GM21786 (cell line): ENCODE results near the gene MYL6B.
"Not testable (repeated sequence)": the region's sequence is repeated elsewhere in the genome, so short reads cannot be mapped to it uniquely, and the experiment has no call there.

Experiments
- ATAC-seq: cut with Tn5 transposase; IDR thresholded peaks from one replicate; pipeline ENCODE4 v1.9.1; 2021; ENCODE audit not compliant: unreplicated experiment

The MYL6B gene

DNA sequence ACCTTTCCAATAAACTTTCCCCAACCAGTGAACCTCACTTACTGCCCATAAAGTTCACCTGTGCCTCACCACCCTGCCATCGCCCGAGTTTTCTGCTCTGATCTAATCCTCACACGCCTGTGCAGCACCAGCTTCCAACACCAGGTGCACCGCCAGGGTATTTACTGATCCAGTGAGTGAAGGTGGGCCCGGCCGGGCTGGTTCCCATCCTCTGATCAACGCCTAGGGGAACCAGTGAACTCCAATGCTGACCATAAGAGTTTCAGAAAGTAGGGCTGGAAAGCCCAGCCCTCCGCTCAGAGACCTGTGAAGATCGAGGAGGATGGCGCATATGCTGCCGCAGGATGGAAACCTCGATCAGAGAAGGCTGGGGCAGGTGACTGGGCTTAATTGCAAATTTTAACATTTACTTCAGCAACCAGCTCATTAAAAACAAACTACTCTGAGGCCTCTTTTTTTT, 685 bp upstream of the MYL6B start:
- ATAC-seq: no peak

DNA sequence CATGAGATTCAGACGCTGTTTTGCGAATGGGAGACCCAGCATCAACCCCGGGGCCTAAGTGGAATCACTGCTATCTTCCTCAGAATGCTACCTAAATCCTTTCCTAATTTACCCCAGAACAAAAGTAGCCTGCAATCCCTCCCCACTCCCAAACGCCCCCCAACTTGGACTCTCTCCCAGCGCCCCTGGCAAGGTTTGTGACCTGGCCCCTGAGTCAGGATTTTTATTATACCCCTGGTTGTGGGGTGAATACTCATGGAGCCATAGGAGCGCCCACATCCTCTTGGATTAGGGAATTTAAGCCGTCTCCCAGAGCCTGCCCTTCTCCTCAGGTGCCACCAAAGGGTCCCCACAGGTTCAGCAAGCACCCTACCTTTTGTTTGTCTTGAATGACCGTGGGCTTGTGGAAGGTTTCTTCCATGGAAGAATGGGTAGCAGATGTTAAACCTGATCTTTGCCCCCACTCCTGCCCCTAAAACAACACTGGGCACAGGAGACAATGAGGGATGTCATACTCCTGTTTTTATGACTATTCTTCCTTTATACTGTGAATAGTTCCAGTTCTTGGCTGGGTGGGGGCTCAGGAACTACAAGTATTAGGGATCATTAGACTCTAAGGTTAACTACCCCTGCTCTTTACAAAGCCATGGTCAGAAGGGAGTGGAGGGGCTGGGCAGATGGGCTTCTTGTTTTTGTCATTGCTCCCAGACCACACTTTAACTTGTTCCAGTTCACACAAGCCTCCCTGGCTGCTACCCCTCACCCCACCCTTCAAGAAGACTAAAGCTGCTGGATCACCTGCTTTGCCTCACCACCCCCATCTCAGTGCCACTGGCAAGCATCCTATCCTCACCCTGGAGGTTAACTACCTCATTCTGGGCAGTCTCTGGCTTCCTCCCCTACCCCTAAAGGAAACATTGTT, 630 bp downstream of the MYL6B start:
- no peak for ATAC-seq

DNA sequence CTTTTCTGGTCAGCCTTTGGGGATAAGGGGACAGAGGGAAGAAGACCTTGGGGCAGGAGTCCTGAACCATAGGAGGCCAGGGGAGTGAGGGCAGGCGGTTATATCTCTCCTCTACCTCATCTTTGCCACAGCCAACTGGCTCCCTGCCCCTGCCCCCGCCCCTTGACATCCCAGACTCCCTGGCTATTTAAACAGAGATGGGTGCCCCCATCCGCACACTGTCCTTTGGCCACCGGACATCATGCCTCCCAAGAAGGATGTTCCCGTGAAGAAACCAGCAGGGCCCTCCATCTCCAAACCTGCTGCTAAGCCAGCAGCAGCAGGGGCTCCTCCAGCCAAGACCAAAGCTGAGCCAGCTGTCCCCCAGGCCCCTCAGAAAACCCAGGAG, 1.3 kb downstream of the MYL6B start:
- ATAC-seq: no peak

GRCh38 chr12:56154246-56154771, 1.9 kb downstream of the MYL6B start:
- ATAC-seq: no peak

DNA sequence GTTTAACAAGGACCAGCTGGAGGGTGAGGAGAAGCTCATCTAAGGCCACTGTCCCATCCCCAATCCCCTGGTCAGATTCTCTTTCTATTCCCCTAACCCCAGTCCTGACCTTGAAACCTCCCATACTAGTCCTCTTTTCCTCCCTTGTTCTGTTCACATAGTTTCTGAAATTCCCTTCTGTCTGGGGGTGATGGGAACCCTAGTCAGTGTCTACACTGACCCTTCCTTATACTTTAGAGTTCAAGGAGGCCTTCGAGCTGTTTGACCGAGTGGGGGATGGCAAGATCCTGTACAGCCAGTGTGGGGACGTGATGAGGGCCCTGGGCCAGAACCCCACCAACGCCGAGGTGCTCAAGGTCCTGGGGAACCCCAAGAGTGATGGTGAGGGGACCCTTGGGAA, 2.4 kb downstream of the MYL6B start:
- no peak for ATAC-seq

DNA sequence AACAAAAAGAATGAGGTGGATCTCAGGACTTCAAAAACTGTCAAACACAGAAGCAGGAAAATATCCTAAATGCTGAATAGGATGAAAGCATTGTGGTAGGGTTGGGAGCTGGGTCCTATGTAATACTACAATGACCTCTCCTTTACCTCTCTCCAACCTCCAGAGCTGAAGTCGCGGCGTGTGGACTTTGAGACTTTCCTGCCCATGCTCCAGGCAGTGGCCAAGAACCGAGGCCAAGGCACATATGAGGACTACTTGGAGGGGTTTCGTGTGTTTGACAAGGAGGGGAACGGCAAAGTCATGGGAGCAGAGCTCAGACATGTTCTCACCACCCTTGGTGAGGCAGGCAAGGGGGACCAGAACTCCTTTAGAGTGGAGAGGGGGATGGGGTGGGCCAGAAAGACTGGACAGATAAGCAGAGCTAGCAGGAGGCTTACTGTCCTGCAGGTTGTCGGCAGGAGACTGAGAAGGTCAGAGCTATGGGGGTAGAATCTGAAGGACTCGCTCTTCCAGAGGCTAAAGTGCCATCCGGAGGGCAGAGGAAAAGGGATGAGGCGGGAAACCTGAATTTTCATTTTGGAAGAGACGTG, 3.0 kb downstream of the MYL6B start:
- no peak for ATAC-seq

DNA sequence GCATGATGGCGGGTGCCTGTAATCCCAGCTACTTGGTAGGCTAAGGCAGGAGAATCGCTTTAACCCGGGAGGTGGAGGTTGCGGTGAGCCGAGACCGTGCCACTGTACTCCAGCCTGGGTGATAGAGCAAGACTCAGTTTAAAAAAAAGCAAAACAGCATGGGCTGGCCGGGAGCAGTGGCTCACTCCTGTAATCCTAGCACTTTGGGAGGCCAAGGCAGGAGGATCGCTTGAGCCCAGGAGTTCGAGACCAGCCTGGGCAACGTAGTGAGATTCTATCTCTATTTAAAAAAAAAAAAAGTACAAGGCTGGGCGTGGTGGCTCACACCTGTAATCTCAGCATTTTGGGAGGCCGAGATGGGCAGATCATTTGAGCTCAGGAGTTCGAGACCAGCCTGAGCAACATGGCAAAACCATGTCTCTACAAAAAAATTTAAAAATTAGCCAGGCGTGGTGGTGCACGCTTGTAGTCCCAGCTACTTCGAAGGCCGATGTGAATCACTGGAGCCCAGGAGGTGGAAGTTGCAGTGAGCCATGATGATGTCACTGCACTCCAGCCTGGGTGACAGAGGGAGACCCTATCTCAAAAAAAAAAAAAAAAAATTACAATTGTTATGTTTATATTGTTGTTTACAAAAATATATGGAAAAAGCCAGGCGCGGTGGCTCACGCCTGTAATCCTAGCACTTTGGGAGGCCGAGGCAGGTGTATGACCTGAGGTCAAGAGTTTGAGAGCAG, 4.2 kb downstream of the MYL6B start:
- not testable (repeated sequence) for ATAC-seq

GRCh38 chr12:56157201-56158028, 5.0 kb downstream of the MYL6B start:
- ATAC-seq: peak; percentile 31

DNA sequence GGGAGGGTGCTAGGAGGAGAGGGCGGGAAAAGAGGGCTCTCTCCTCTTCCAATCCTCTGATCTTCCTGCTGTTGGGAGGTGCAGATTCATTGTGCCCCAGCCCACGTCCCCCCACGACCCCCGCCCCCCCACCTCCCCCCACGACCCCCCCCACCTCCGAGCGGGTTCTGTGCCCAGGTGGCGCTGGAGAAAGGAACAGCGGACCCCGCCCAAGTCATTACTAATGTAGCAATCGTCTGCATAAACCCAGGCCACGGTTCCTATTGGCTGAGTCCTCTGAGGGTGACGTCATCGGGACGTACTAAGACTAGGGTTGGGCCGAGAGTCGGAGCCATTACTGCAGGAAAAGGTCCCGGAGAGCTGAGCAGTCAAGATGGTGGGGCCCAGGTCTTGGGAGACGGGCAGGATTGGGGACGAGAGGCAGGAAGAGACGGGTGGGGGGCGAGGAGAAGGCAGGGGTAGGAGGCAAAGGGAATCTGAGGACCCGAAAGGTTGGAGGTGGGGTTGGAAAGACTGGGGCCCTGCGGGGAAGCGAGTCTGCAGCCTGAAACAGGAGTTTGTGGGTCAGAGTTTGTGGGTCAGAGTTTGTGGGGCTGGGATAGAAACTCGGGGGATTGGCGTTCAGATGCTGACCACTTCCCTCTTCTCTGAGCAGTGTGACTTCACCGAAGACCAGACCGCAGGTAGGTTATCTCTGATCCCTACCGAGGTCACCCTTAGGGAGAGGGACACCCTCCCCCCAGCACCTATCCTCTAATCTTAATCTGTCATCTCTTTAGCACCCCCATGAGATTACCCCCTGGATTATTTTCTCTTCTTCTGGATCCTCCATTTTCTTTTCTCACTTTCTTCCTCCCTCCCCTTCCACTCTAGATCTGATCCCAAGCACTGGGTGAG, 5.9 kb downstream of the MYL6B start, which contains the start of gene MYL6:
Gene MYL6 (plus strand): TSS at position 331 of the 897 bp plus-strand sequence. CDS start 43 bp downstream, at position 374.
- peak; percentile 80 for ATAC-seq

DNA sequence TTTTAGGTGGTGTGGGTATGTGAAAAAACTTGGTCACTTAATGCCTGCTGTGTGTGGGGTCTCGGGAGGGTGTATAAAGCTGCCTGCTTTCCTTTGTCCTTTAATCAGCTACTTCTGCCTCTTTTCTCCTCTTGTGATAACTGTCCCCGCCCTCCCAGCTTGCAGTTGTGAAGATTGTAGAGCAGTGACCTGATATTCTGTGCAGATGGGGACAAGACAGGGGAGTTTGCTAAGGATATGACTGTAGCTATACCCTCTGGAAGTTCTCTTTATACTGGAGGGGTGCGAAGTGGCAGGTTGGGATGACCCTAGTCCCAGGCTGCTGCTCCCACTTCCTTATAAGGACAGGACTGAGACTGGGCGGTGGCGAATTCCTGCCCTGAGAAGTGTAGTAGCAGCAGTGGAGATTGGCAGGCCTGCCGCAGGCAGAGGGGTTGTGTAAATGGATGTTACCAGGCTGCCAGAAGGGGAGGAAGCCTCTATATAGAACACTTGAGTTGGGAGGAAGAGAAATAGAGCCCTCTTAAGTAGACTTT, 6.6 kb downstream of the MYL6B start:
- no peak for ATAC-seq

GRCh38 chr12:56159482-56160192, 7.2 kb downstream of the MYL6B start:
- no peak for ATAC-seq

GRCh38 chr12:56160193-56160763, 7.9 kb downstream of the MYL6B start:
- ATAC-seq: no peak

DNA sequence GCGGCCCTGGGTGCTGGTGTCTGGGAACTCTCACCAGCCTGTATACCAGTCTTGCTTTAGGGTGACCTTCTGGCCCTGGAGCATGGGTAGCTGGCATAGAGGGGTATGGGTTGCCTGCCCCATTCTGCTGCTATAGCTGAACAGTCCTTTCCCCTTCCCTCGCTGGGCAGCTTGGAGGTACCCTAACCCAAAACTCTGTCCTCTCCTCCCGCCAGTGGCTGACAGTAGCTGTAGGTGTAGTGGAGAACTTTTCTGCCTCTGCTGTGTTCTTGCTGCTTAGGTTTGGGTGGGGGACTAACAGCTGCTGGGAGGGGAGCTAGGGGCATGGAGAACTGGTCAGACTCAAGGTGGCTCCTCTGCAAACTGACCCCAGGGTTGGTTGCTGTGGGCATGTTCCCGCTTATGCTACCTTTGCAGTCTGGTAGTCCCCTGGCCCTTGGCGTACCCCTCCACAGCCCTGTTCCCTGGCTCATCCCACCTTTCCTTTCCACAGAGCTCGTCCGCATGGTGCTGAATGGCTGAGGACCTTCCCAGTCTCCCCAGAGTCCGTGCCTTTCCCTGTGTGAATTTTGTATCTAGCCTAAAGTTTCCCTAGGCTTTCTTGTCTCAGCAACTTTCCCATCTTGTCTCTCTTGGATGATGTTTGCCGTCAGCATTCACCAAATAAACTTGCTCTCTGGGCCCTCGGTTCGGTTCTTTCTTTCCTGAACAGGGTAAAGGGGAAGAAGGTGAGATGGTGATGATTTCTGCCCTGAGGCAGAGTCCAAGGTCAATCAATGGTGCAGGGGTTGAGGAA, 8.7 kb downstream of the MYL6B start:
- ATAC-seq: no peak

DNA sequence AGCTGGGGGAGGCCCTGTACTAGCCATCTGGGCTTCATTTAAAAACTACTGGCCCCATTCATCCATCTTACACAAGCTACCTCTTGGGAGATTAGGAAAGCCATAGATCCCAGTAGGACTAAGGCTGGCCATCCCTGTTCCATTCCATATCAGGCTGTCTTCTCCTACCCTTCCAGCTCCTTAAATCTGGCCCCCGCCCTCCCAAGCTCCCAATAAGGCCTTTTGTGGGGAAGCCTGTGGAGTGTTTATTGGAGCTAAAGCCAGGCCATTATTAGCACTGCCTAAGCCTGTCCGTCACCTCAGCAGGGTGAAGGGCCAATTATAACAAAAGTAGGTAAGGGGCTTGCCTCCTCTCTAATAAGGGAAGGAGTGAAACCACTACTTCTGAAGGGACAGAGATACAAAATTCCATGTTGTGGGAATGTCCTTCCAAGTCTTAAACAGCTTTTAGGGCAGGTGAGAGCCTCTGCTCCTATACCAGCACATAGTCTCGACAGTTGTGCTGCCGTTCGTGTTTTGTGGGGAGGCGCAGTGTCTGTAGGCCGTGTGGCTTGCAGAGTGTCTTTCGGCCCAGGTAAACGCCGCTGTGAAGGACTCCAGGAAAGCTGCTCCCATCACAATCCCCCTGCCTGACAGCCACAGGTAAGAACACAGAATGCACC, 9.4 kb downstream of the MYL6B start:
- no peak for ATAC-seq

- ATAC-seq: no peak
Measured at GRCh38 chr12:56162468-56163290, 10.3 kb downstream of the MYL6B start.
